GM15510 (cell line): ENCODE results near the gene PPM1A.

Experiments used
- POLR2A ChIP-seq: IDR thresholded peaks from 3 replicates; pipeline ENCODE4 v1.6.1; 2011; ENCODE audit warnings: borderline replicate concordance; ENCODE audit not compliant: insufficient read length; ENCODE audit errors: extremely low read depth

Gene PPM1A

GRCh38 chr14:60274448-60274847, 25.4 kb downstream of the PPM1A start:
- no peak for TF ChIP-seq POLR2A

DNA sequence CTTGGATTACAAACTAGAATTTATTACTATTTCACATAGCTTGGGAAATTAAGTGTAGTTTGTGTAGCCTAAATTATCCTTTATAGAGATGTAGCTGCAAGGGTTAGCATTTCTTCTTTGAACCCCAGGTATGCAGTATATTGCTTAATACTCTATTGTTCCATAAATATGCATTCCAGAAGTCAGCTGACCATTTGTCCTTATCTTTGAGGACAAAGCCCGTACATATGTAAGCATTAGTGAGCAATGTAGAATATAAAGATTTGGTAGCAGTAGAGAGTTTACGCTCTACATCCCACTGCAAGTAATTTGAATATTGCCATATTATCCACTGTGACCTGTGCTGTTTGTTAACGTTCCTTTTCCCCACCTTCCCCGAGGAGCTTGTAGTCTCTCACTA, 26.9 kb downstream of the PPM1A start:
- no peak for TF ChIP-seq POLR2A

- TF ChIP-seq POLR2A = no peak
These were observed 27.3 kb downstream of the PPM1A start for GRCh38 chr14:60276347-60276746.

GRCh38 chr14:60277605-60278190, 28.7 kb downstream of the PPM1A start:
- TF ChIP-seq POLR2A = no peak

DNA sequence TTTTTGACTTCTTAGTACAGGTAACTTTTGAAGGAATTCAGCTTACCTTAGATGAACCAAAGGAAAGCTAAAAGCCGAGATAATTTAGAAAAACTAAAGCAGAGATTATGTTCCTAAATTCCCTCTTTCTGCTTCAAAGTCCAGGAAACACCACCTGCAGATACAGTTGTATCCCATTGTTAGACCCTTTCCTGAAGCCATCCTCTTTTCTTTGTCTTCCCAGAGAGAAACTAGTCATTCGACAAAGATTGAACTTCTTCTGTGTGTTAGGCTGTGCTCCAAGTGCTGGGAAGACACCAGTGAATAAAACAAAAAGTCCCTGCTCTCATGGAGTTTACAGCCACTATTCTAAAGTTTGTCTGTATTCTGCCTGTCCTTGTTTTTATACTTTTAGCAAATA, 29.3 kb downstream of the PPM1A start:
- no peak for TF ChIP-seq POLR2A

DNA sequence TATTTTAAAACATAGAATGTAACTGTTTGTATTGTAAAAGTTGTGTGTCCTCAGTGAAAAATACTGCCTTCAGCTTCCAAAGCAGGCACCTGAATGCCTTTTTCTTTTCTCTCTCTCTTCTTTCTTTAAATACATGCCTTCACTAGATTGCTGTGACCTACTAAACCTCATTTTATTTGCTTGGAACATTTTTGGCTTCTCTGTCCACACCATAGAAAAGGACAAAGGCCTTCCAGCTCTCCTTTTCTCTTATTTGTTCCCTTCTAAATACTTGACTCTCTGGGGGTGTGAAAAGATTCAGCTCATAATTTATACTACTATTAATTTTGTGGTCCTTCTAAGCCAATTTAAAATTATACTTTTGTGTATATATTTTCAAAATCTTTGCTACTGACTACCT, 38.4 kb downstream of the PPM1A start:
- TF ChIP-seq POLR2A = no peak

- TF ChIP-seq POLR2A = no peak
These were observed 39.3 kb downstream of the PPM1A start for GRCh38 chr14:60288279-60288678.

- no peak for TF ChIP-seq POLR2A
These were observed 45.5 kb downstream of the PPM1A start for GRCh38 chr14:60294411-60295069.

- TF ChIP-seq POLR2A = no peak
These were observed 51.0 kb downstream of the PPM1A start for GRCh38 chr14:60300019-60300418.

DNA sequence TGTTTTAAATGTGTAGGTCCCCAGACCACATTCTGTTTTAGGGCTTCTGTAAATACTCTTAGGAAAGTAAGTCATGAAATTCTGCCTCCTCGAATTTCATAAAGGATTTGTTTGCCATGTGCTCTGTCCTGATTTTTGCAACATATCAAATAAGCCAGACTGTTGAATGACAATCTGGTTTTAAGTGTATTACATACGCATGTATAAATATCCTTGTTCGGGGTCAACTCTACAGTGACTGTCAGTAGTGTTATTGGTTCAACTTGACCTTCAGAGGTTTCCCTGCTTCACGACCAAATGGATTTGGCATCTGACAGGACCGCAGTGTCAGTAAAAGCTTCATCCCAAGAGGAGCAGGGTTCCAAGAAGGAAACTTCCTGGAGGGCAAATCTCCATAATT, 52.7 kb downstream of the PPM1A start:
- no peak for TF ChIP-seq POLR2A

DNA sequence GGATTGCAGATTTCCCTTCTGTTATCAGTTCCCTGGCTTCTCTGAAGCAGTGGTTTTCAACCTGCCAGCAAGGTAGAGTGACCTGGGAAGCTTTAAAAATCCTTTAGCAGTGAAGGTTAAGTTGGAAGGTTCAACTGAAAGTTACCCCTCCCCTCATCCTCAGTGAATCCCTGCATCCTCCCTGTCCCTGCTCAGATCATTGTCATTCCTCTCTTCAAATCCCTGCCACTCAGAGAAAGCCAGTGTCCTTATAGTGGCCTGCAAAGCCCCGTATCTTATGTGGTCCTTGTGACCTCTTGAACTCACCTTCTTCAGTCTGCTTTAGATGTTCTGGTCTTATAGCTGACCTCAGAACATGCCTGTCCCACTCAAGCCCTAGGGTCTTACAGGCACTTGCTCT, 53.6 kb downstream of the PPM1A start:
- TF ChIP-seq POLR2A = no peak

DNA sequence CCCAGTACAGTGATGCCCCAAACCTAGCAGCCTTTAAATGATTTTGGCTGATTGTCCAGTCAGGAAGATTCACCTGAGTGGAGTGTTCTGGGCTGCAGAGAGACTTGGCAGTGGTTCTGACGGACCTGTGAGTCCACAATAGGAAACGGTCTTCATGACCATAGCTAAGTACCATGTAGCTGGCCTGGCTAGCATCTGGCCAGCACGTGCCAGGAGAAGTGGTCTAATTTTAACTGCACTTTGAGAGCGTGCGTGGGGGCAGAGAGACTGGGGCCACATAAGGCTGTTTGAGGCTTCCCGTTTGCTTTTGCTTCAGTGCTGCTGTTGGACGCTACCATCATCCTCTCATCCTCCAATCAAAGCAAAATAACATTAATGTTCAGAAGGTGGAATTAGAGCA, 54.7 kb downstream of the PPM1A start:
- no peak for TF ChIP-seq POLR2A

DNA sequence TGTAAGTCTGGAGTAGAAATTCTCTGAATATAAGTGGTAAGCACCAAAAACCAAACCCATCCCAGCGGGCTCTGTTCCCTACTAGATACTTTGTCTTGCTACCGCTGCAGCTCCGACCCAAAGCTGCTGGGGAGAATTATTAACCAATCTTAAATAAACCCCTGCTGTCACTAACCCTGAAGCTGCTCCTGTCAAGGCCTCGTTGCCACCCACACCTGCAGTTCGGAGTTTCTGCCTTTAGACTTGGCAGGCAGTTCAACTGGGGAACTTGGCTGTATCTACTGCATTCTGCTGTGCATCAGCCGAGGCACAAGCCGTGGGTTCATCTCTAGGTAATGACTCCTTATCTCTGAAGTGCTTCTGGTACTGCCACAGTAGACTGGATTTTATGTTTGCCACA, 55.5 kb downstream of the PPM1A start:
- TF ChIP-seq POLR2A = no peak

- TF ChIP-seq POLR2A = no peak
These were observed 61.0 kb downstream of the PPM1A start for GRCh38 chr14:60309867-60310552.

GRCh38 chr14:60311417-60311816, 62.4 kb downstream of the PPM1A start:
- no peak for TF ChIP-seq POLR2A

GRCh38 chr14:60313093-60313492, 64.1 kb downstream of the PPM1A start:
- TF ChIP-seq POLR2A = no peak
